BLaER1 treated with 17β-estradiol and CSF1 and Interleukin-3, amounts not matched to agents 10 nM and 100 nM (cell line): ENCODE data around the gene BICDL1.

Source experiments
- H3K27ac ChIP-seq, 11 experiments: shearing (Covaris generic); formaldehyde crosslinking; 2 replicates each; pipeline ENCODE4 v1.8.1; 2022
- H3K27me3 ChIP-seq, 11 experiments: shearing (Covaris generic); formaldehyde crosslinking; 2 replicates each; pipeline ENCODE4 v1.8.1; 2022
- H3K36me3 ChIP-seq, 11 experiments: shearing (Covaris generic); formaldehyde crosslinking; 2 replicates each; pipeline ENCODE4 v1.8.1; 2022
- H3K4me1 ChIP-seq, 10 experiments: shearing (Covaris generic); formaldehyde crosslinking; 2 replicates each; pipeline ENCODE4 v1.8.1; 2022
- H3K4me2 ChIP-seq, 11 experiments: shearing (Covaris generic); formaldehyde crosslinking; 2 replicates each; pipeline ENCODE4 v1.8.1; 2022
- H3K4me3 ChIP-seq, 10 experiments: shearing (Covaris generic); formaldehyde crosslinking; 2 replicates each; pipeline ENCODE4 v1.8.1; 2022
- H3K9ac ChIP-seq, 11 experiments: shearing (Covaris generic); formaldehyde crosslinking; 2 replicates each; pipeline ENCODE4 v1.8.1; 2022
- H3K9me3 ChIP-seq, 11 experiments: shearing (Covaris generic); formaldehyde crosslinking; replicated peaks in 1 of 11; 2 replicates each; pipeline ENCODE4 v1.8.1; 2022
- H4K20me1 ChIP-seq, 11 experiments: shearing (Covaris generic); formaldehyde crosslinking; 2 replicates each; pipeline ENCODE4 v1.8.1; 2022
- Cebpa-rat ChIP-seq, 11 experiments: shearing (Covaris generic); IDR thresholded peaks; 2 replicates each; pipeline ENCODE4 v1.8.1; 2022

The BICDL1 gene

GRCh38 chr12:120103044-120103338, 114.0 kb downstream of the BICDL1 start:
- H3K4me2 ChIP-seq: peak overlapping the region; percentile 74 to 94 (median 85); a peak in 21 of 22 replicates
- peaks cover 93 to 100% (median 98%) of the 10 kb centered on the region in 11 experiments for H3K36me3 ChIP-seq
- no peaks in the 10 kb centered on the region for H3K27me3 ChIP-seq
- H3K9me3 ChIP-seq: no peaks in the 10 kb centered on the region
- peaks cover 95 to 100% (median 100%) of the 10 kb centered on the region in 11 experiments for H4K20me1 ChIP-seq
- peak overlapping the region in 2 of 11 experiments; percentile 57 to 73; a peak in 1 of 22 replicates for H3K9ac ChIP-seq
- peaks cover 27 to 67% (median 42%) of the 10 kb centered on the region in 10 experiments for H3K4me1 ChIP-seq
- no peak for TF ChIP-seq Cebpa-rat (IDR thresholded peaks at IDR 0.05)
- H3K27ac ChIP-seq: no peak overlapping the region
- H3K4me3 ChIP-seq: no peak overlapping the region

GRCh38 chr12:120103371-120103770, 114.3 kb downstream of the BICDL1 start:
- H3K4me3 ChIP-seq: no peak overlapping the region
- no peak overlapping the region for H3K27ac ChIP-seq
- TF ChIP-seq Cebpa-rat (IDR thresholded peaks at IDR 0.05): no peak
- peaks cover 93 to 100% (median 98%) of the 10 kb centered on the region in 11 experiments for H3K36me3 ChIP-seq
- no peaks in the 10 kb centered on the region for H3K9me3 ChIP-seq
- H3K27me3 ChIP-seq: no peaks in the 10 kb centered on the region
- peaks cover 98 to 100% (median 100%) of the 10 kb centered on the region in 11 experiments for H4K20me1 ChIP-seq
- peak overlapping the region in 5 of 11 experiments; percentile 83 to 94 (median 85); a peak in 9 of 22 replicates for H3K4me2 ChIP-seq
- peaks cover 27 to 67% (median 43%) of the 10 kb centered on the region in 10 experiments for H3K4me1 ChIP-seq
- no peak overlapping the region for H3K9ac ChIP-seq

- Histone ChIP-seq H3K36me3 (peaks cover 67 to 82% (median 77%) of the 10 kb centered on the region in 11 experiments), H3K9ac (no peak overlapping the region)
- TF ChIP-seq Cebpa-rat (IDR thresholded peaks at IDR 0.05): no peak
These were observed 117.1 kb downstream of the BICDL1 start for GRCh38 chr12:120106151-120106550.

GRCh38 chr12:120109570-120110267, 120.7 kb downstream of the BICDL1 start:
- H4K20me1 ChIP-seq: peaks cover 98 to 100% (median 100%) of the 10 kb centered on the region in 11 experiments
- peak overlapping the region in 9 of 11 experiments; percentile 52 to 71 (median 62); a peak in 14 of 22 replicates for H3K9ac ChIP-seq

More at GRCh38 chr12:120106151-120106550, 117.1 kb downstream of the BICDL1 start:
- Histone ChIP-seq H3K4me2 (no peak overlapping the region), H3K9me3 (no peaks in the 10 kb centered on the region), H3K27me3 (no peaks in the 10 kb centered on the region), H3K27ac (no peak overlapping the region), H4K20me1 (peaks cover 98 to 100% (median 100%) of the 10 kb centered on the region in 11 experiments), H3K4me3 (no peak overlapping the region), H3K4me1 (peaks cover 43 to 67% (median 52%) of the 10 kb centered on the region in 10 experiments)

GRCh38 chr12:120110550-120111501, 121.8 kb downstream of the BICDL1 start:
- Histone ChIP-seq H3K9ac (peak overlapping the region; percentile 52 to 71 (median 60)), H3K4me3 (peak overlapping the region; percentile 0 to 48 (median 30); a peak in 15 of 20 replicates), H3K4me1 (peaks cover 62 to 79% (median 71%) of the 10 kb centered on the region in 10 experiments), H3K36me3 (peaks cover 39 to 60% (median 51%) of the 10 kb centered on the region in 11 experiments), H3K4me2 (peak overlapping the region; percentile 78 to 100 (median 94)), H3K27ac (peak overlapping the region; percentile 47 to 78 (median 65); a peak in 21 of 22 replicates), H3K27me3 (no peaks in the 10 kb centered on the region), H4K20me1 (peaks cover 98 to 100% (median 100%) of the 10 kb centered on the region in 11 experiments), H3K9me3 (no peaks in the 10 kb centered on the region)
- TF ChIP-seq Cebpa-rat (IDR thresholded peaks at IDR 0.05): no peak

More at GRCh38 chr12:120109570-120110267, 120.7 kb downstream of the BICDL1 start:
- Histone ChIP-seq H3K27ac (peak overlapping the region in 5 of 11 experiments; percentile 47 to 71 (median 60); a peak in 7 of 22 replicates), H3K4me2 (peak overlapping the region; percentile 78 to 100 (median 94)), H3K9me3 (no peaks in the 10 kb centered on the region), H3K36me3 (peaks cover 46 to 65% (median 58%) of the 10 kb centered on the region in 11 experiments), H3K4me3 (peak overlapping the region in 1 of 10 experiments; percentile 9; a peak in 1 of 20 replicates), H3K4me1 (peaks cover 51 to 77% (median 60%) of the 10 kb centered on the region in 10 experiments), H3K27me3 (no peaks in the 10 kb centered on the region)
- no peak for TF ChIP-seq Cebpa-rat (IDR thresholded peaks at IDR 0.05)

GRCh38 chr12:120115066-120115465, 126.0 kb downstream of the BICDL1 start:
- Histone ChIP-seq H3K36me3 (peaks cover 13 to 22% (median 20%) of the 10 kb centered on the region in 11 experiments; a peak in 20 of 22 replicates), H3K4me2 (peak overlapping the region; percentile 78 to 100 (median 94)), H3K4me3 (peak overlapping the region; percentile 73 to 94 (median 86); a peak in 19 of 20 replicates), H3K4me1 (peaks cover 65 to 86% (median 81%) of the 10 kb centered on the region in 10 experiments), H3K27ac (no peak overlapping the region), H3K27me3 (no peaks in the 10 kb centered on the region), H3K9ac (peak overlapping the region in 10 of 11 experiments; percentile 85 to 94 (median 90); a peak in 20 of 22 replicates), H4K20me1 (peaks cover 60 to 77% (median 74%) of the 10 kb centered on the region in 11 experiments), H3K9me3 (no peaks in the 10 kb centered on the region)
- TF ChIP-seq Cebpa-rat (IDR thresholded peaks at IDR 0.05): no peak

- no peak for TF ChIP-seq Cebpa-rat (IDR thresholded peaks at IDR 0.05)
- peak overlapping the region; percentile 85 to 94 (median 90) for H3K9ac ChIP-seq
- H3K4me3 ChIP-seq: peak overlapping the region; percentile 73 to 94 (median 86)
- H3K4me2 ChIP-seq: peak overlapping the region; percentile 78 to 100 (median 94)
- H3K4me1 ChIP-seq: peaks cover 57 to 84% (median 78%) of the 10 kb centered on the region in 10 experiments
- no peaks in the 10 kb centered on the region for H3K27me3 ChIP-seq
- H3K9me3 ChIP-seq: no peaks in the 10 kb centered on the region
- peak overlapping the region; percentile 60 to 93 (median 86); a peak in 20 of 22 replicates for H3K27ac ChIP-seq
- H3K36me3 ChIP-seq: peaks cover 13 to 22% (median 20%) of the 10 kb centered on the region in 11 experiments; a peak in 20 of 22 replicates
- peaks cover 52 to 69% (median 66%) of the 10 kb centered on the region in 11 experiments for H4K20me1 ChIP-seq
These were observed 126.8 kb downstream of the BICDL1 start for GRCh38 chr12:120115692-120116440.

GRCh38 chr12:120116441-120116791, 127.4 kb downstream of the BICDL1 start, which contains the start of gene RAB35:
TSS of gene RAB35 (minus strand) at chr12:120116753. CDS start at chr12:120116650, 103 bp downstream.
- peak within 1 kb of the TSS; percentile 64 to 93 (median 86); a peak in 21 of 22 replicates for H3K27ac ChIP-seq
- peaks cover 51 to 83% (median 75%) of the 10 kb centered on the region in 10 experiments for H3K4me1 ChIP-seq
- H3K9ac ChIP-seq: peak within 1 kb of the TSS; percentile 85 to 94 (median 90)
- no peaks in the 10 kb centered on the region for H3K9me3 ChIP-seq
- H4K20me1 ChIP-seq: peaks cover 47 to 64% (median 61%) of the 10 kb centered on the region in 11 experiments
- H3K4me3 ChIP-seq: peak within 1 kb of the TSS; percentile 73 to 94 (median 86)
- no peak for TF ChIP-seq Cebpa-rat (IDR thresholded peaks at IDR 0.05)
- peaks cover 13 to 22% (median 20%) of the 10 kb centered on the region in 11 experiments; a peak in 20 of 22 replicates for H3K36me3 ChIP-seq
- H3K27me3 ChIP-seq: no peaks in the 10 kb centered on the region
- peak within 1 kb of the TSS; percentile 78 to 100 (median 95) for H3K4me2 ChIP-seq
